ENCODE results near the gene RAB27B.

The RAB27B gene

DNA sequence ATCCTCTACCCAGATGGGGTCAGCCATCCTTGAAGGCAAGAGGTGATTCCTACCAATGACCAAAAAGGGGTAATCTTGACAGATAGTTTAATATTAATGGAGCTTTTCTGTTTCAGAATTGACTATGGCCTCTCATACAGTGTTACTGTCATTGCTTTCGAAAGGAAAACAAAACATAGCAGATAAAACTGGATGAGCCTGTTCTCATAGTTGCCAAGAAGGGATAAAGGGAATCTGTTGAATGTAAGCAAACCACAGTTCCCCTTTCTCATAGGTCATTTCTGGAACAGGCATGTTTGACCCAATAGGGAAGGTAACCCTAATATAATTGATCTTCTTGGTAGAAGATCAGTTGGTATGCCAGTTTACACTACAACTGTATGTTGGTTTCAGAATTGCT lies 1.6 kb downstream of the RAB27B start:
- no peaks in the 10 kb centered on the region; the same call in 1 of the 2 replicates for H3K27me3 ChIP-seq (replicated peaks; ENCODE audit: control insufficient read depth, insufficient read depth, low read length)
- TF ChIP-seq, protein P1, sequence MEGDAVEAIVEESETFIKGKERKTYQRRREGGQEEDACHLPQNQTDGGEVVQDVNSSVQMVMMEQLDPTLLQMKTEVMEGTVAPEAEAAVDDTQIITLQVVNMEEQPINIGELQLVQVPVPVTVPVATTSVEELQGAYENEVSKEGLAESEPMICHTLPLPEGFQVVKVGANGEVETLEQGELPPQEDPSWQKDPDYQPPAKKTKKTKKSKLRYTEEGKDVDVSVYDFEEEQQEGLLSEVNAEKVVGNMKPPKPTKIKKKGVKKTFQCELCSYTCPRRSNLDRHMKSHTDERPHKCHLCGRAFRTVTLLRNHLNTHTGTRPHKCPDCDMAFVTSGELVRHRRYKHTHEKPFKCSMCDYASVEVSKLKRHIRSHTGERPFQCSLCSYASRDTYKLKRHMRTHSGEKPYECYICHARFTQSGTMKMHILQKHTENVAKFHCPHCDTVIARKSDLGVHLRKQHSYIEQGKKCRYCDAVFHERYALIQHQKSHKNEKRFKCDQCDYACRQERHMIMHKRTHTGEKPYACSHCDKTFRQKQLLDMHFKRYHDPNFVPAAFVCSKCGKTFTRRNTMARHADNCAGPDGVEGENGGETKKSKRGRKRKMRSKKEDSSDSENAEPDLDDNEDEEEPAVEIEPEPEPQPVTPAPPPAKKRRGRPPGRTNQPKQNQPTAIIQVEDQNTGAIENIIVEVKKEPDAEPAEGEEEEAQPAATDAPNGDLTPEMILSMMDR (IDR thresholded peaks at IDR 0.05; ENCODE audit: insufficient read depth, low read length, poor library complexity, severe bottlenecking), result no peak
- no peak overlapping the region for H3K4me3 ChIP-seq (replicated peaks; ENCODE audit: low read depth, low read length)
- no peaks in the 10 kb centered on the region for H3K36me3 ChIP-seq (ENCODE audit: control insufficient read depth, insufficient read depth, low read length)
- no peak for DNase-seq (ENCODE audit: extremely low read depth, insufficient read length)

DNA sequence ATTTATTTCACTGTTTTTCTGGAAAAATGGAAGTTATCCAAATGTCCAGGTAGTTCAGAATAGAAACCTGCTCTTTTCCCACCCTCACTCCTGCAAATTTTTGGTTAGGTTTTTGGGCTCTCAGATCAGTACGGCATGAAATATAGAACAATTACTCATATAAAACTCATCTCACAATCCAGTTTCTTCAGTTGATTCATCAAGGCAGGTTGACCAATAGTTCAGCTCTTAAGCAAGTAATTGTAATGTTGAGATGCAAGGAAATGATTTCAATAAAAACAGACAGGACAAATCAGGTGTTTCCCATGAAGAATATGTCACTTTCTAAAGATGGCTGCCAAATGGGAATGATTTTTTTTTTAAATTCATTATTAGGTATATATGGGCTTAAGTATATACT lies 2.0 kb downstream of the RAB27B start:
- no peak for DNase-seq (ENCODE audit: extremely low read depth, insufficient read length)
- Histone ChIP-seq H3K36me3 (ENCODE audit: control insufficient read depth, insufficient read depth, low read length) (no peaks in the 10 kb centered on the region), H3K4me3 (replicated peaks; ENCODE audit: low read depth, low read length) (no peak overlapping the region), H3K27me3 (replicated peaks; ENCODE audit: control insufficient read depth, insufficient read depth, low read length) (no peaks in the 10 kb centered on the region; the same call in 1 of the 2 replicates)
- TF ChIP-seq, protein P1 (IDR thresholded peaks at IDR 0.05; ENCODE audit: insufficient read depth, low read length, poor library complexity, severe bottlenecking), result no peak

DNA sequence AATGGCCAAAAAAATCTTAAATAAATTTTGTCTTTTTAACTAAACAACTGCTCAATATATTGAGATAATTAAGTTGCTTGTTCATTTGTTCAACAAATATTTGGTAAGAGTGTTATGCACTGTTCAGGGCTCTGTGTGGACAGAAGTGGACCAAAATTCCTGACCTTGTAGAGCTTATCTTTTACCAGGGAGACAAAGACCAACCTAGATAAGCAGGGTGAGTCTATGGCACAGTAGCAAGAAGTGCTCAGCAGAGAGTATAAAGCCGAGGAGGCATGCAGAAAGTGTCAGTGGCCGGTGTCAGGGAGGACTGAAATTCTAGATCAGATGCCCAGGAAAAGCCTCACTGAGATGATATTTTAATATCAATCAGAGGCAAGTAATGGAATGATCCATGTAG lies 2.6 kb downstream of the RAB27B start:
- TF ChIP-seq, protein P1 (IDR thresholded peaks at IDR 0.05; ENCODE audit: insufficient read depth, low read length, poor library complexity, severe bottlenecking), result no peak
- Histone ChIP-seq H3K36me3 (ENCODE audit: control insufficient read depth, insufficient read depth, low read length) (no peaks in the 10 kb centered on the region), H3K4me3 (replicated peaks; ENCODE audit: low read depth, low read length) (no peak overlapping the region), H3K27me3 (replicated peaks; ENCODE audit: control insufficient read depth, insufficient read depth, low read length) (no peaks in the 10 kb centered on the region; the same call in 1 of the 2 replicates)
- DNase-seq (ENCODE audit: extremely low read depth, insufficient read length), result no peak

DNA sequence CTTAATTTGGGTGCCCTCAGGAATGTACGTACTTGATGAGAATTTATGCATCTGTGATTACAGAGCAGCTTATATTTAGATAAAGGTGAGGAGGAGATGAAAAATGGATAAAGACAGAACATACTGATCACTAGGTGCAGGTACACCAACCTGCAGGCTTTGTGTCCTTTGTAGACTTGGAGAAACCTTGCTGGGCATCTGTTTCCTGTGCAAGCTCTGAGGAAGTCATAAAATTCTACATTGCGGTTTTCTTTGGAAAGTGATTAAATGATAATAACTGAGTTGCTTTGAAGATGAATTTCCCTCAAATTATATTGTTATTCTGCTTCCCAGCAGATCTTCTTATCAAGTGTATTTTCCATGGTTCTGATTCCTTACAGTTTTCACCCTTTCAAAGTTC lies 7.7 kb downstream of the RAB27B start:
- Histone ChIP-seq H3K4me3 (replicated peaks; ENCODE audit: low read depth, low read length) (no peak overlapping the region), H3K36me3 (ENCODE audit: control insufficient read depth, insufficient read depth, low read length) (no peaks in the 10 kb centered on the region), H3K27me3 (replicated peaks; ENCODE audit: control insufficient read depth, insufficient read depth, low read length) (no peaks in the 10 kb centered on the region)
- DNase-seq (ENCODE audit: extremely low read depth, insufficient read length), result no peak
- TF ChIP-seq, protein P1 (IDR thresholded peaks at IDR 0.05; ENCODE audit: insufficient read depth, low read length, poor library complexity, severe bottlenecking), result no peak

DNA sequence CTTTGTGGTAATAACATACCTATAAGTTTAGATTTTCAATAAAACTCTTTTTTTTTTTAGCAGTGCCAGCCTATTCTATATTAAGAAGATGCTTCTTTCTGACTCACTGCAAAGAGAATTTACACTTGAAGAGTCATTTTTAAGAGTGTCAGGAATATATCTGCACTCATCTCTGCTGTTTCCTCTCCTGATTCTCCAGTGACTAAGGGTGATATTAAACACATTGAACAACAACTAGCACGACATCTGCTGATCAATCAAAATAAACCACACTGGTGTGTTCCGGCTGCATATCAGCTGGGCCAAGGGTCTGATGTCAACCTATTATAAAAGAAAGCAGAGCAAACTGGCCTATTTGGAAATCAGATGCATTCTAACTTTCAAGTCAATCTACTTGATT lies 15.0 kb downstream of the RAB27B start:
- H3K36me3 ChIP-seq (ENCODE audit: control insufficient read depth, insufficient read depth, low read length), result no peaks in the 10 kb centered on the region
- no peak for DNase-seq (ENCODE audit: extremely low read depth, insufficient read length)
- H3K4me3 ChIP-seq (replicated peaks; ENCODE audit: low read depth, low read length), result no peak overlapping the region
- H3K27me3 ChIP-seq (replicated peaks; ENCODE audit: control insufficient read depth, insufficient read depth, low read length), result no peaks in the 10 kb centered on the region
- TF ChIP-seq, protein P1 (IDR thresholded peaks at IDR 0.05; ENCODE audit: insufficient read depth, low read length, poor library complexity, severe bottlenecking), result no peak

DNA sequence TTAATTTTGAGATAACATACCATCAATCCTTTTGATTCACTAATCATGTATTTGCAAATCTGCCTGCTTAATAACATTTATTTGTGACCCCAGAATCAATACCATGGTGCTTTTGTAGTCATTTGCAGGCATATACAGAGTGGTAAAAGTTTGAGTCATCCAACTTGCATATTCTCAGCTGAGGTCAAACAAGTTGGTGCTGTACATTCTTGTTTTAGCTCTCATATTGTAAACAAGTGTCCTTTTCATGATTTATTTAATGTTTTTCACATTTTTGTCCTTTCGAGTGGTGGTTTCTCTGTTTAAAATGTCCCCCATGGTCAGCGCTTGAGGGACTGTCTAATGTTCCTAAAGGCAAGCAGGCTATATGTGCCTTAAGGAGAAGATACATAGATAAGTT lies 17.5 kb downstream of the RAB27B start:
- TF ChIP-seq, protein P1 (IDR thresholded peaks at IDR 0.05; ENCODE audit: insufficient read depth, low read length, poor library complexity, severe bottlenecking), result no peak
- no peak overlapping the region for H3K4me3 ChIP-seq (replicated peaks; ENCODE audit: low read depth, low read length)
- no peak for DNase-seq (ENCODE audit: extremely low read depth, insufficient read length)

More for the DNA sequence above, 17.5 kb downstream of the RAB27B start:
- Histone ChIP-seq H3K36me3 (ENCODE audit: control insufficient read depth, insufficient read depth, low read length) (no peaks in the 10 kb centered on the region), H3K27me3 (replicated peaks; ENCODE audit: control insufficient read depth, insufficient read depth, low read length) (no peaks in the 10 kb centered on the region)
